ENCODE results near the gene TBC1D2.

DNA sequence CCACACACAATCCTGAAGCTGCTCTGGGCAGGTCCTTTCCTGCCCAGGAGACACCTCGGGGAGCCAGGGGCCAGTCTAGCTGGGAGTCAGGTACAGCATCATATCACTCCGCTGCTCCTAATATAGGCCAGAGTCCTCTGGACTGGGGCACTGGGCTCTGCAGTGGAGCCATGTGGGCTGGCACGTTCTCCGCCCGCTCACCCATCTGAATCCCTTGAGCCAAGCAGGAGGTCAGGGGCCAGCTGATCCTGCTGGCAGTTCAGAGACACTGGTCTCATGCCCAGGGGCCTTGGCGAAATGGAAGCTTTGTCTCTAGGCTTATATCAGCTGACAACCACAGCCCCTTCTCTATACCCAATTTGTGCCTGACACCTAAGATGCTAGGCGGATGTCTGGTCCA is 53.7 kb downstream of the TBC1D2 start:
- TF ChIP-seq, protein P1, sequence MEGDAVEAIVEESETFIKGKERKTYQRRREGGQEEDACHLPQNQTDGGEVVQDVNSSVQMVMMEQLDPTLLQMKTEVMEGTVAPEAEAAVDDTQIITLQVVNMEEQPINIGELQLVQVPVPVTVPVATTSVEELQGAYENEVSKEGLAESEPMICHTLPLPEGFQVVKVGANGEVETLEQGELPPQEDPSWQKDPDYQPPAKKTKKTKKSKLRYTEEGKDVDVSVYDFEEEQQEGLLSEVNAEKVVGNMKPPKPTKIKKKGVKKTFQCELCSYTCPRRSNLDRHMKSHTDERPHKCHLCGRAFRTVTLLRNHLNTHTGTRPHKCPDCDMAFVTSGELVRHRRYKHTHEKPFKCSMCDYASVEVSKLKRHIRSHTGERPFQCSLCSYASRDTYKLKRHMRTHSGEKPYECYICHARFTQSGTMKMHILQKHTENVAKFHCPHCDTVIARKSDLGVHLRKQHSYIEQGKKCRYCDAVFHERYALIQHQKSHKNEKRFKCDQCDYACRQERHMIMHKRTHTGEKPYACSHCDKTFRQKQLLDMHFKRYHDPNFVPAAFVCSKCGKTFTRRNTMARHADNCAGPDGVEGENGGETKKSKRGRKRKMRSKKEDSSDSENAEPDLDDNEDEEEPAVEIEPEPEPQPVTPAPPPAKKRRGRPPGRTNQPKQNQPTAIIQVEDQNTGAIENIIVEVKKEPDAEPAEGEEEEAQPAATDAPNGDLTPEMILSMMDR (tag by site-specific recombination; IDR thresholded peaks at IDR 0.05) = no peak
- TF ChIP-seq GLIS1 (tag by site-specific recombination; IDR thresholded peaks at IDR 0.05) (no peak), RBAK (tag by site-specific recombination; IDR thresholded peaks at IDR 0.05) (no peak), TCF7L2 (IDR thresholded peaks at IDR 0.05; ENCODE audit: borderline replicate concordance, low read depth, low read length) (no peak), ZNF354C (tag by site-specific recombination; IDR thresholded peaks at IDR 0.05; ENCODE audit: borderline replicate concordance, low read depth) (no peak), ZNF624 (tag by site-specific recombination; IDR thresholded peaks at IDR 0.05) (no peak), SP2 (tag by site-specific recombination; IDR thresholded peaks at IDR 0.05) (no peak), MZF1 (tag by site-specific recombination; IDR thresholded peaks at IDR 0.05; ENCODE audit: borderline replicate concordance) (no peak), ZNF132 (tag by site-specific recombination; IDR thresholded peaks at IDR 0.05; ENCODE audit: borderline replicate concordance) (no peak)
- TF ChIP-seq, protein P2, sequence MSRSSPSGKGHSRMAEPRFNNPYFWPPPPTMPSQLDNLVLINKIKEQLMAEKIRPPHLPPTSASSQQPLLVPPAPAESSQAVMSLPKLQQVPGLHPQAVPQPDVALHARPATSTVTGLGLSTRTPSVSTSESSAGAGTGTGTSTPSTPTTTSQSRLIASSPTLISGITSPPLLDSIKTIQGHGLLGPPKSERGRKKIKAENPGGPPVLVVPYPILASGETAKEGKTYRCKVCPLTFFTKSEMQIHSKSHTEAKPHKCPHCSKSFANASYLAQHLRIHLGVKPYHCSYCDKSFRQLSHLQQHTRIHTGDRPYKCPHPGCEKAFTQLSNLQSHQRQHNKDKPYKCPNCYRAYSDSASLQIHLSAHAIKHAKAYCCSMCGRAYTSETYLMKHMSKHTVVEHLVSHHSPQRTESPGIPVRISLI (tag by site-specific recombination; IDR thresholded peaks at IDR 0.05) = no peak
- TF ChIP-seq, protein P3, sequence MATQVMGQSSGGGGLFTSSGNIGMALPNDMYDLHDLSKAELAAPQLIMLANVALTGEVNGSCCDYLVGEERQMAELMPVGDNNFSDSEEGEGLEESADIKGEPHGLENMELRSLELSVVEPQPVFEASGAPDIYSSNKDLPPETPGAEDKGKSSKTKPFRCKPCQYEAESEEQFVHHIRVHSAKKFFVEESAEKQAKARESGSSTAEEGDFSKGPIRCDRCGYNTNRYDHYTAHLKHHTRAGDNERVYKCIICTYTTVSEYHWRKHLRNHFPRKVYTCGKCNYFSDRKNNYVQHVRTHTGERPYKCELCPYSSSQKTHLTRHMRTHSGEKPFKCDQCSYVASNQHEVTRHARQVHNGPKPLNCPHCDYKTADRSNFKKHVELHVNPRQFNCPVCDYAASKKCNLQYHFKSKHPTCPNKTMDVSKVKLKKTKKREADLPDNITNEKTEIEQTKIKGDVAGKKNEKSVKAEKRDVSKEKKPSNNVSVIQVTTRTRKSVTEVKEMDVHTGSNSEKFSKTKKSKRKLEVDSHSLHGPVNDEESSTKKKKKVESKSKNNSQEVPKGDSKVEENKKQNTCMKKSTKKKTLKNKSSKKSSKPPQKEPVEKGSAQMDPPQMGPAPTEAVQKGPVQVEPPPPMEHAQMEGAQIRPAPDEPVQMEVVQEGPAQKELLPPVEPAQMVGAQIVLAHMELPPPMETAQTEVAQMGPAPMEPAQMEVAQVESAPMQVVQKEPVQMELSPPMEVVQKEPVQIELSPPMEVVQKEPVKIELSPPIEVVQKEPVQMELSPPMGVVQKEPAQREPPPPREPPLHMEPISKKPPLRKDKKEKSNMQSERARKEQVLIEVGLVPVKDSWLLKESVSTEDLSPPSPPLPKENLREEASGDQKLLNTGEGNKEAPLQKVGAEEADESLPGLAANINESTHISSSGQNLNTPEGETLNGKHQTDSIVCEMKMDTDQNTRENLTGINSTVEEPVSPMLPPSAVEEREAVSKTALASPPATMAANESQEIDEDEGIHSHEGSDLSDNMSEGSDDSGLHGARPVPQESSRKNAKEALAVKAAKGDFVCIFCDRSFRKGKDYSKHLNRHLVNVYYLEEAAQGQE (tag by site-specific recombination; IDR thresholded peaks at IDR 0.05) = no peak
- TF ChIP-seq, protein P4, sequence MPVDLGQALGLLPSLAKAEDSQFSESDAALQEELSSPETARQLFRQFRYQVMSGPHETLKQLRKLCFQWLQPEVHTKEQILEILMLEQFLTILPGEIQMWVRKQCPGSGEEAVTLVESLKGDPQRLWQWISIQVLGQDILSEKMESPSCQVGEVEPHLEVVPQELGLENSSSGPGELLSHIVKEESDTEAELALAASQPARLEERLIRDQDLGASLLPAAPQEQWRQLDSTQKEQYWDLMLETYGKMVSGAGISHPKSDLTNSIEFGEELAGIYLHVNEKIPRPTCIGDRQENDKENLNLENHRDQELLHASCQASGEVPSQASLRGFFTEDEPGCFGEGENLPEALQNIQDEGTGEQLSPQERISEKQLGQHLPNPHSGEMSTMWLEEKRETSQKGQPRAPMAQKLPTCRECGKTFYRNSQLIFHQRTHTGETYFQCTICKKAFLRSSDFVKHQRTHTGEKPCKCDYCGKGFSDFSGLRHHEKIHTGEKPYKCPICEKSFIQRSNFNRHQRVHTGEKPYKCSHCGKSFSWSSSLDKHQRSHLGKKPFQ (tag by site-specific recombination; IDR thresholded peaks at IDR 0.05) = no peak
